NB4 (cell line): ENCODE results near the gene ZNF512.
"Not testable (repeated sequence)": the region's sequence is repeated elsewhere in the genome, so short reads cannot be mapped to it uniquely, and the experiment has no call there.

Experiments
- MAX ChIP-seq: IDR thresholded peaks from 2 replicates; pipeline ENCODE4 v1.6.1; 2011; ENCODE audit warnings: low read depth, low read length
- POLR2A ChIP-seq: IDR thresholded peaks from 2 replicates; pipeline ENCODE4 v1.6.1; 2011; ENCODE audit warnings: mild to moderate bottlenecking; ENCODE audit not compliant: insufficient read length; ENCODE audit errors: extremely low read depth
- TF ChIP-seq, protein P1 (sequence below): IDR thresholded peaks from one replicate; pipeline ENCODE4 v1.5.1; 2012; ENCODE audit warnings: low read depth, low read length

GRCh38 chr2:27538839-27539450 lies 43.9 kb upstream of the ZNF512 start:
- TF ChIP-seq, protein P1, sequence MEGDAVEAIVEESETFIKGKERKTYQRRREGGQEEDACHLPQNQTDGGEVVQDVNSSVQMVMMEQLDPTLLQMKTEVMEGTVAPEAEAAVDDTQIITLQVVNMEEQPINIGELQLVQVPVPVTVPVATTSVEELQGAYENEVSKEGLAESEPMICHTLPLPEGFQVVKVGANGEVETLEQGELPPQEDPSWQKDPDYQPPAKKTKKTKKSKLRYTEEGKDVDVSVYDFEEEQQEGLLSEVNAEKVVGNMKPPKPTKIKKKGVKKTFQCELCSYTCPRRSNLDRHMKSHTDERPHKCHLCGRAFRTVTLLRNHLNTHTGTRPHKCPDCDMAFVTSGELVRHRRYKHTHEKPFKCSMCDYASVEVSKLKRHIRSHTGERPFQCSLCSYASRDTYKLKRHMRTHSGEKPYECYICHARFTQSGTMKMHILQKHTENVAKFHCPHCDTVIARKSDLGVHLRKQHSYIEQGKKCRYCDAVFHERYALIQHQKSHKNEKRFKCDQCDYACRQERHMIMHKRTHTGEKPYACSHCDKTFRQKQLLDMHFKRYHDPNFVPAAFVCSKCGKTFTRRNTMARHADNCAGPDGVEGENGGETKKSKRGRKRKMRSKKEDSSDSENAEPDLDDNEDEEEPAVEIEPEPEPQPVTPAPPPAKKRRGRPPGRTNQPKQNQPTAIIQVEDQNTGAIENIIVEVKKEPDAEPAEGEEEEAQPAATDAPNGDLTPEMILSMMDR: not testable (repeated sequence)
- TF ChIP-seq POLR2A, MAX: not testable (repeated sequence)
